Measurements from ENCODE around the gene ATXN7L3.

ATXN7L3 gene

GRCh38 chr17:44204441-44204882 lies 4.8 kb upstream of the ATXN7L3 start (continued):
- no peak for TF ChIP-seq ZNF2 (tag by site-specific recombination; IDR thresholded peaks at IDR 0.05)
- no peak for TF ChIP-seq ZNF280C (tag by site-specific recombination; IDR thresholded peaks at IDR 0.05)
- TF ChIP-seq ZNF449 (tag by site-specific recombination; IDR thresholded peaks at IDR 0.05): 0 out of 2 replicates have a peak, but pooled peaks have one; percentile 28
- TF ChIP-seq ZNF830 (tag by site-specific recombination; IDR thresholded peaks at IDR 0.05; ENCODE audit: low read depth): no peak
- TF ChIP-seq SP7 (tag by site-specific recombination; IDR thresholded peaks at IDR 0.05): no peak
- no peak for TF ChIP-seq ZNF701 (tag by site-specific recombination; IDR thresholded peaks at IDR 0.05)
- TF ChIP-seq ZNF366 (tag by site-specific recombination; conservative IDR thresholded peaks at IDR 0.05): 0 out of 2 replicates have a peak, but pooled peaks have one; percentile 30
- TF ChIP-seq ZNF394 (tag by site-specific recombination; IDR thresholded peaks at IDR 0.05; ENCODE audit: borderline replicate concordance): no peak
- TF ChIP-seq SCRT2 (tag by site-specific recombination; IDR thresholded peaks at IDR 0.05): no peak
- TF ChIP-seq ZNF292 (tag by site-specific recombination; IDR thresholded peaks at IDR 0.05; ENCODE audit: borderline replicate concordance, low read depth): no peak

GRCh38 chr17:44203731-44204440 lies 4.2 kb upstream of the ATXN7L3 start:
- Histone ChIP-seq H3K27ac (ENCODE audit: extremely low read depth, low read depth, low read length) (no peak overlapping the region), H3K36me3 (ENCODE audit: control insufficient read depth in 2 of 2, insufficient read depth in 1 of 2, low read length in 2 of 2) (peaks cover 17 to 23% of the 10 kb centered on the region in 2 experiments; a peak in 2 of 3 replicates), H3K4me1 (ENCODE audit: control insufficient read depth, insufficient read depth, low read length) (peaks cover 5% of the 10 kb centered on the region), H3K9me3 (ENCODE audit: control insufficient read depth, insufficient read depth, low read depth, low read length) (no peaks in the 10 kb centered on the region), H3K4me3 (ENCODE audit: low read depth, low read length) (no peak overlapping the region)
- CTCF ChIA-PET: interaction anchor here (0.5 to 4.1 kb wide), 25 partner anchors 9 to 326 kb away, joined by 3 to 17 read pairs (median 4); partner anchors contain the start of genes SLC25A39 and TMUB2
- POLR2A ChIA-PET: interaction anchor here (0.7 to 1.5 kb wide), 10 partner anchors 13 to 142 kb away, joined by 3 to 8 read pairs (median 5); partner anchors contain the start of genes GRN, SLC25A39 and UBTF
- TF ChIP-seq SETDB1 (IDR thresholded peaks at IDR 0.05; ENCODE audit: insufficient read length, low read length) (no peak), ZNF335 (tag by site-specific recombination; conservative IDR thresholded peaks at IDR 0.05) (peak; percentile 47), ZNF645 (tag by site-specific recombination; IDR thresholded peaks at IDR 0.05) (no peak), KLF1 (tag by site-specific recombination; IDR thresholded peaks at IDR 0.05) (peak; percentile 70), ZNF843 (tag by site-specific recombination; IDR thresholded peaks at IDR 0.05) (no peak), BCL11B (tag by site-specific recombination; IDR thresholded peaks at IDR 0.05; ENCODE audit: low read depth) (no peak), HIC1 (tag by site-specific recombination; IDR thresholded peaks at IDR 0.05) (no peak), SP3 (tag by site-specific recombination; IDR thresholded peaks at IDR 0.05) (peak; percentile 59; the same call in 1 of the 2 replicates), OVOL3 (tag by site-specific recombination; IDR thresholded peaks at IDR 0.05) (no peak), BCL6B (tag by site-specific recombination; IDR thresholded peaks at IDR 0.05) (no peak), ZNF221 (tag by site-specific recombination; IDR thresholded peaks at IDR 0.05; ENCODE audit: borderline replicate concordance) (no peak), ZNF133 (tag by site-specific recombination; IDR thresholded peaks at IDR 0.05) (no peak), SCRT1 (tag by site-specific recombination; IDR thresholded peaks at IDR 0.05; ENCODE audit: borderline replicate concordance) (no peak), ZNF600 (tag by site-specific recombination; IDR thresholded peaks at IDR 0.05) (no peak), CTCF (tag by site-specific recombination; IDR thresholded peaks at IDR 0.05) (peak; percentile 72), FEZF1 (tag by site-specific recombination; IDR thresholded peaks at IDR 0.05) (no peak)
